HuH-7 (cell line): ENCODE measurements around the gene EML5.
"Not testable (repeated sequence)": the region's sequence is repeated elsewhere in the genome, so short reads cannot be mapped to it uniquely, and the experiment has no call there.

Experiments used
- DNase-seq: peaks from one replicate; pipeline ENCODE4 v3.0.0; 2011; ENCODE audit warnings: low spot score

Gene EML5

DNA sequence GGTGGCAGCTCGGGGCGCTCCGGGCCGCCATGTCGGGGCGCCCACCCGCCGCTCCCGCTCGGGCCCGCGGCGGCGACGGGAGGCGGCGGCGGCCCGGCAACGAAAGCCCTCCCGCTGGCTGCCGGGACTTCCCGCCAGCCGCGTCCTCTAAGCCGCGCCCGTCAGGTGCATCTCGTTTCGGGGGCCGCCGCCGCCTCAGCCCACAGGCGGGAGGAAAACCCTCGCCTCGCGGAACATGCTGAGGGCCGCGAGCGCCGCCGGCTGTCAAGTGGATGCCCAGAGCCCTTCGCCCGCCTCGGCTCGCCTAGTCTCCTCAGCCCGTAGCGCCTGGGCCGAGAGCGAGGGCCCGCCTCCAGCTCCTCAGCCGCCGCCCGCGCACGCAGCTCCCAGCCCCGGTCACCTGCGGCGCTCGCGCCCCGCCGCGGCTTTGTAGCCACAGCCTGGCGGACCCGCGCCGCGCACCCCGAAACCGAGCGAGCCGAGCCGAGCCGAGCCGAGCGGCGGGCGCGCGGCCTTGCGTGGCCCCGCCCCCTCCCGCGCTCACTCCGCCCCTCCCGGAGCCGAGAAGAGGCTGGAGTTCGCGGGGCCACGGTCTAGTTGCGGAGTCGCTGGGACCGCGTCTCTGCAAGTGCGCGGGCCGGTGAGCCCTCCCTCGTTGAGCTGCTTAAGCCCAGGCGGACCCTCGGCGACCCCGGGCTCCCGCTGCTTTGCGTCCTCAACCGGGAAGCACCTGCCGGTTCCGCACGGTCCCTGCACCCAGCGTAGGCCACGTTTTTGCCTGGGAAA, at the start of gene EML5:
TSS of gene EML5 (minus strand) at position 481 of the 786 bp plus-strand sequence. CDS start at position 31, 450 bp downstream.
- peak; percentile 52 for DNase-seq

DNA sequence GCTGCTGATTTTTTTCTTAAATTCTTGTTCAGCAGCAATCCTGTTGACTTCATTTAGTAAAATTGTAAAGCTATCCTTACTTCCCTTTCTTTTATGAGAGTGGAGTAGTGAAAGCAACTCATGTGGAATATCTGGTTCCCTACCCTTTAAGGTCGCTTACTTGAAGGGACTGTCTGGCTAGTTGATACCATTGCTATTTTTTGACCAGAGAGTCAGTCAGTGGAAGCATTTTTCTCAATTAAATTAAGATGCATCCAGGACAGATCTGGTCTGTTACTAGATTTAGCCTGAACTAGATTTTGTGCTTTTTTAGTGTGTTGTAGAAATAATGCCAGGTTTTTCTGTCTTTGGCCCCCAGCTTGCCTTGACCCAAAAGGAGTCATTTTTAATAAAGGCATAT, 49.7 kb upstream of the EML5 start:
- DNase-seq: no peak

DNA sequence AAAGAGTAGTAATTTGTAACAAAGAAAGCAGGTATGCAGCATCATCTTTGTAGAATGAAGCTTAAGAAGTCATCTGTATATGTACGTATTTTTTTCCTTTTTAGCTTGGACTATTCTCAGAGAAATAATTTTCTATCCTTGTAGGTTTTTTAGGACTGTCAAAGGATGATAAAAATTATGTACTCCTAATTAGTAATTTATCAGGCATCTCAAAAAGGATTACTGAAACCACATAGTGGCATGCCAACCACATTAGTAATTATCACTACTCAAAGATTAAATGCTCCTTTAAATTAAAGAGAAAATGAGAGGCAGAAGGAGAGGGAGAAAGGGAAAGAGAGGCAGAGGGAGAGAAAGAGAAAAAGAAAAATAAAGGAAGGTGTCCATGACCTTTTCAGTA, 49.0 kb upstream of the EML5 start:
- DNase-seq: no peak

DNA sequence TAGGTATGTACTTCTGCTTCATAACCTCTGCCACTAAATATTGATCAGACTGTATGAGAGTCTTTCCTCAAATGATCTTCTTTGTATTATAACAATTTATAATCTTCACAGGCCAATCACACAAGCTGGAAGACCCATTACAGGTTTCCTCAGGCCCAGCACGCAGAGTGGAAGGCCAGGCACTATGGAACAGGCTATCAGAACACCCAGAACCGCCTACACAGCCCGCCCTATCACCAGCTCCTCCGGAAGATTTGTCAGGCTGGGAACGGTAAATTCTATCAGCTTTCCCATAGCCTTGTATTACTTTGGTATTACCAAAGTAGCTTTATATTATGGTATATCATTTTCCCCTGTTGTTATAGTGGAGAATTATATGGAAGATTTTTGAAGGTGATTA, 48.2 kb upstream of the EML5 start:
- DNase-seq: no peak

DNA sequence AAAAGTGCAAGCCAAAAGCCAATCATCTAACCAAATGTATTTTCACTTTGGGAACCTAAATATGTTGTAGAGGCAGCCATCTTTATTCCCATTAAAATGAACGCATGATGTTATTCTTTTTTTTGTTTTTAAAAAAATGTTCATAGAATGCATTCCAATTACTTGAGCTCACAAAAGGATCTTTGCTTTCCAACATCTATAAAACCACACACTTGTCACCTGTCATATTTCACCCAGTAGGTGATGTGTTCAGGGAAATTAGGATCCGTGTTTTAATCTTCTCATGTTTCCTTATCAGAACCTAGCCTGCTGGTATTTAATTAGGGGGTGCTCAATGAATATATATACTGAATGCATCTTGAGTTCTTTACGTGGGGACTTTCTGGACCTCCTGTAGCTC, 45.3 kb upstream of the EML5 start:
- no peak for DNase-seq

DNA sequence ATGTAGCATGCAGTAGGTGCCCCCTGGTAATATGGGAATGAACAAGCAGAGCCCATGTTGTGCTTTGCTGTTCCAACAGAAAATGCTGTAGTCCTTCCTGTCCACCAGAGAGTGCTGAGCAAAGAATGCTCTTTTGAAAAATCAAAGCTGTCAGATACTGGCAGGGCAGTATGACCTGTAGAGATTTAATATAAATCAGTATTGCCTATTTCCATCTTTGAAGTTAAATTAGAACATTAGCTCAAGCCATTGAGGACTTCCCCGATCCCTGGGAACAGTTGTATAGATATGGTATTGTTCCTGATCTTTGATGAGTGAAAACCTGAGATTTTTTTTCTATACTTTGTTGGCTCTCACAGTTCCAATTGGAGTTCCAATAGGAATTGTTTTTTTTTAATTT, 44.7 kb upstream of the EML5 start:
- no peak for DNase-seq

DNA sequence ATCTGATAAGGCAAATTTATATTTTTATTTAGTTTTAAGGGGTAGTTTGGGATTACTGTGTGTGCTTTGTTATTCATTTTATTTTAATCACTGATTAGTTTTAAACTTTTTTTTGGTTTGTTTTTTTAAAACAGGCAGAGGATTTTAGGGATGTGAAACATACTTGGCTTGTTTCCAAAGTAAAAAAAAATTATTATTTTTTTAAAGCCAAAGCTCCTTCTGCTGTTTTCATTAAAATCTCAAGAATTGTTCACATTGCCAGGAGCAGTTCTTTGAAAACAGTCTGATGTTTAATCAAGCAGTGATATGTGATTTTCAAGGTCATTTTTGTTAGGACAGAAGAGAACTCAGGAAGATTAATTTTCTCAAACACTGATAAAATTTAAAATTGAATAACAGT, 42.9 kb upstream of the EML5 start:
- no peak for DNase-seq

DNA sequence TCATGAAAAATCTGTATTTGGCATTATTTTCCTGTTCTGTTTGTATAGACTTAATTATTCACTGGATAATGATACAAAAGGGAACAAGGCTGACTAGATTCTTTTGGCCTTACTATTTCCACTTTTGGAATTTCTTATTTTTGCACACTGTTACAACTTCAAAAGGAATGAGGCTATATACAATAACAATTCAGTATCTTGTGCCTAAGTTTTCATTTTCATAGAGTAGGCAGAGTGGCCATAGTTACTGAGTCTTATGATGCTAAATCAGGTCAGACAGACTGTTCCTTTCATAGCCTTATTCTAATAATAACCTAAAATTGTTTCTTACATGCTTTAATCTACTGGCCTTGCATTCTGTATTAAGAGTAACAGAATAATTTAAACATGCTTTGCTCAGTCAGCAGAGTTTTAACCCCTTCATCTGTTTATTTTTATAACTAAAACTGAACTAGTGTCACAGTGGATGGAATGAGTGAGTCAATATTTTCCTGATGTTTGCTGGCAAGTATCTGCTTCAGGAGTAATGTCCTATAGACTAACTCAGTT, 42.2 kb upstream of the EML5 start:
- no peak for DNase-seq

DNA sequence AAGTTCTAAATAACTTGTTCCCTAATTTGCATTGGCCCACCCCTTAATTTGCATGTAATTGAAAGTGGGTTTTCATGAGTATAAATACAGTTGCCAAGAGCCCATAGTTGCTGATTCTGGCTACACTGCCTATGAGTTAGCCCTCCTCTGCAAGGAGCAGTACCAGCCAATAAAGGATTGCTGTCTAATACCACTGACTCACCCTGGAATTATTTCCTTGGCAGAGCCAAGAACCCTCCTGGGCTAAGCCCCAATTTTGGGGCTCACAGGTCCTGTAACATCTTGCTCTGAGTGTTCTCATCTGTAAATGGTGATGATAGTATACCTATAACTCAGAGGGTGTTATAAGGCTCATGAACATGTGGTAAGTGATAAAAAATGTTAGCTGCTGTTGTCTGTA, 38.5 kb upstream of the EML5 start:
- DNase-seq: no peak

DNA sequence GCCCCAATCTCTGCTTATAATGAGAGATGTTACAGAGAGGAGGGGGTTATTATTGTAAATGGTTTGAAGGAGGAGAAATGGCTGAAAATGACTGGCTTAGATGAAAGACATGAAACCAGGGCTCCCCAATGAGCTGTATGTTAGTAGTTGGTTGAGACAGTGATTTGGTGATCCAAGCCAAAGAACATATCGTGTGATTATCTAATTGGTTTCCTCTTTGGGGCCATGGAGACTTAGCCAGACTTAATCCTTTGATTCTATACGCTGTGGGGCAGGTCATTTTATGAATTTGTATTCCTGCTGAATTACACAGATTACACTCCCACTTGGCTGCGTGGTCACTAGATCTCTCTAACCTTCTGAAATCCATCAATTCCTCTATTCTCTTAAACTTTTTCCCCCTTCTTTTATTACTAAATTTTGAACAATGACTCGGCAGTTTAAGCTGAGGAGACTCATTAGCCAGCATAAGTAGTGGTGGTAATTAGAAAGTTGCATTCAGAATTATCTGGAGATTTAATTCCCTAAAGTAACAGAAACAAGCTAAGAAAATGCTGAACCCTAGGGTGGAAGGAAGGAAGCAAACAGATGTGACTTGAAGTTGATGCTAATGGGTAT, 37.0 kb upstream of the EML5 start:
- no peak for DNase-seq

DNA sequence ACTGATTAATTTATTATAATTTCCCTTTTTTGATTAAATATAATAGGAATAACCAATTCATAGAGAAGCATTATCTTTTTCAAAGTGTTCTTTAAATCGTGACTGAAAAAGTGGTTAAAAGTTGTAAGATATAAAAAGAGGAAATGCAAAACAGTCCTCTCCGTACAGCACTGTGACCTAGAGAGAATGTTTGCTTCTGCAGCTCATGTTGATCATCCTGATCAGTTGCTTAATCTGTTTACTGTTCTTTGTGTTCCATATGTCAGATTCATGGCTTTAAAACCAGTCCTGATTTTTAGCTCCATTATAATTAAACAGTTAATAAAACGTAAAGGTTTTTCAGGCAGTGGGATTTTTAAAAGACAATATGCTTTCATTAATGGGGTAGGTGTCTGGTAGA, 36.4 kb upstream of the EML5 start:
- no peak for DNase-seq

DNA sequence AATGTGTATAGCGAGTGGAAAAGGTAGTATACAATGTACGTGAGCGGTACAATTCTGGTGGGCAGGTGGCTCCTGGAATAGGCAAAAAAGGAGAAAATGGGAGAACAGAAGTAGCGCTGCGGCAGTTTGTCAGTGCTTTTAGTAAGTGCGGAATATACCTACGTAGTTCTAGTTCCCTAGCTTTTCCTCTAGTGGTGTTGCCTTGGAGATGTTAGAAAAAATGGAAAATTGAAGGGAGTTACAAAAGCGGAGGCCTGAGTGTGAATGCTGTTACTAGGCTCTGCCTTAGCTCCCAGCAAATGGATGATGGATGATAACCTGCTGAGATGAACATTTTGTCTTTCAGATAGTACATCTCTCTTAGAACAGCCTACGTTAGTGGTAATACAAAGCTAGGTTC, 32.8 kb upstream of the EML5 start:
- DNase-seq: no peak

DNA sequence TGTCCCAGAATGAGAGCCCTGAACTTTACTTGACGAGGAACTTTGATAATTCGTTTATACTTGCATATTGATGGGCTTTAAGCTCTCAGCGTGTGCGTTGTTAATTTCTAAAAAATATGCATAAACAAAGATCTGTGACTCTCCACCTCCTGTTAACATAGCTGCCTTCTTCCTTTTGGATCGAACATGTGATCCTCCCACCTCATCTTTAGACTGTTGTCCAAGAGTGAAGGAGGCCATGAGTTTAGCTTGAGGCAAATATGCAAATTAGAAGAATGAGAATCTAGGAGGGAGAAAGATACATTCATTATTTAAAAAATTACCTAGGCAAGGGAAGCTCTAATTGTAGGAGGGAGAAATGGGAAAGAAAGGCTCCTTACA, 32.3 kb upstream of the EML5 start:
- no peak for DNase-seq

DNA sequence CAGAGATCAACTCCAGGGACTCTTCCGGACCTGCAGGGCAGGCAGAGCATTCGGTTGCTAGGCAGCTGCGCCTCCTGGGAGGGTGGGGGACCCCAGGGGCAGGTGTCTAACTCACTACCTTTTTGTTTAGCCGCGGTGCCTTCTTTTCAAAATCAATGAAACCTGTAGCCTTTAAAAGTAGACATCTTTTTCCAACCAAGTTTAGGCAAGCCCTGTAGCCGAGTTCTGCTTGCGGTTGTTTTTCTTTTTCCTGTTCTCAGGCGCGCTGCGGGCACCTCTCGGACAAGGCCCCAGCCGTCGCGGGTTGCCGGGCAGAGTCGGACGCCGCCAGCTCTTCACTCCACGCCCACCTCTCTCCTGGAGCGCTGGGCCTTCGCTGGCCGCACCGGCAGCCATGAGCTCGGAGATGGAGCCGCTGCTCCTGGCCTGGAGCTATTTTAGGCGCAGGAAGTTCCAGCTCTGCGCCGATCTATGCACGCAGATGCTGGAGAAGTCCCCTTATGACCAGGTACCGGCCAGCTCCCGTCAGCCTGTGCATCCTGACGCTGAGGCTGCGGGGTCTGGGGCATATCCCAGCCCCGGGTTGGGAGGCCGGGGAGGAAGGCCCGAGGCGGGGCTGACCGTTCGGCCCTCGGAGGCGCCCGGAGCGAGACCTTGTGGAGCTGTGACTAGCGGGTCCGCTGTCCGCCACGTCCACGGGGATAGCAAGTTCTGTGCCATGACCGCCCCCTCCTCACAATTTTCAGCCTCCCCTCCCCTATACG, 31.7 kb upstream of the EML5 start, which contains the start of gene TTC8:
TSS of gene TTC8 (plus strand) at position 338 of the 764 bp plus-strand sequence. CDS start at position 395, 57 bp downstream.
- DNase-seq: peak; percentile 88

DNA sequence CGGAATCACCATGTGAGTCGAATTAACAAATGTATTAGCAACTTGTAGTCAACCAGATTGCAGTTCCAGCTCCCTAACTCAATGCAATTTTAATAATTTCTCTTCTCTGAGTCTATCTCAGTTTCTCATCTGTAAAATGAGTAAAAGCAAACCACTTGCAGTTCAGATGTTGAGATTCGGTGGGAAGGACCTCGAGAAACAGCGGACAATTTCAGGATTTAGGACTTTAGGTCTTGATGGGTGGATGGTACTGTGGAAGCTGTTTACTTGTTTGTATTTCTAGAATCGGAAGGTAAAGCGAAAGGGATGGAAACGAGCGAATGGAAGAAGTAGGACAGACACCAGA, 31.2 kb upstream of the EML5 start:
- DNase-seq: no peak

DNA sequence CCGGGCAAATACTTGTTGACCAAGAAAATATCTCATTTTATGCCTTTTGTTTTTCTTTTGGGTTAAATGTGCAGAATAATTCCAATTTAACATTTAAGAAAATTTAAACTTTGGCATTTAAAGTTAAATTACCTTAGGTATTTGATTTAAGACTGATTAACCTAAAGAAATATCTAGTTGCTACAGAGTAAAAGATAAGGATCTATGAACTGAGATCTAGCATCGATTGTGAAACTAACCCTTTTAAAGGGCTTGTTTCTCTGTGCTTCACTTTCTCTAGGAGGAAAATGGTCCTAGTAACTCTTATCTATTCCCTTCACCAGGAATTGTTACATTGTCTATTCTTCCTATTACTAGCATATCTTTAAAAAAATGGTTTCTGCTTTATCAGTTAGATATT, 29.1 kb upstream of the EML5 start:
- DNase-seq: no peak

DNA sequence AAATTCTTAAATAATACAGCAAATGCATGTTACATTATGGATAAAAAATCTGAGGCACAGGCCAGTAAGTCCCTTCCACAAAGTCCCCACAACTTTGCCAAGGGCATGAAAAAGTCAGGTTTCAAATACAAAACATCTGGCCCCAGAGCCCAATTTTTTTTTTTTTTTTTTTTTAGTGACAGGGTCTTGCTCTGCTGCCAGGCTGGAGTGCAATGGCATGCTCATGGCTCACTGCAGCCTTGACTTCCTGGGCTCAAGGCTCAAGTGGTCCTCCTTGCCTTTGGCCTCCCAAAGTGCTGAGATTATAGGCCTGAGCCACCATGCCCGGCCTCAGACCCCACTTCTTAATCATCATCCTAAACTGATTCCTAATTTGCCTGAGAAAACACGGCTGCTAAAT, 28.6 kb upstream of the EML5 start:
- DNase-seq: no peak

DNA sequence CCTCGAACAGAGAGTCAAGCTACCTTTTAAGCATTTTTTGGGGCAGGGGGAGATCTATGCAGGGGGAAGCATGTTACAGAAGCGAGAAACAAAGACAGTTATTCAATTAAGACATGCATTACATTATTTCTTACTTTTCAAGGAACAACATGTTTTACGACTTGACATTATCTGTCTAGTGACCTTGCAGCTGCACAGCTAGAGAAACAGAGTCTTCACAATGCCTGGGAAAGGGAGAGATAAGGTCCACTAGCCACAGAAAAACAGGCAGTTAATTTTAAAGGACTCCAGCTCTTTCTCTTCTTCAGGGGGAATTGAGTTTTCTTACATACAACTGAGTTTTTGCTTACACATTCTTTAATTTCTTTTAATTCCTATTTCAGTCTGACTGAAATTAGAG, 26.9 kb upstream of the EML5 start:
- DNase-seq: not testable (repeated sequence)

DNA sequence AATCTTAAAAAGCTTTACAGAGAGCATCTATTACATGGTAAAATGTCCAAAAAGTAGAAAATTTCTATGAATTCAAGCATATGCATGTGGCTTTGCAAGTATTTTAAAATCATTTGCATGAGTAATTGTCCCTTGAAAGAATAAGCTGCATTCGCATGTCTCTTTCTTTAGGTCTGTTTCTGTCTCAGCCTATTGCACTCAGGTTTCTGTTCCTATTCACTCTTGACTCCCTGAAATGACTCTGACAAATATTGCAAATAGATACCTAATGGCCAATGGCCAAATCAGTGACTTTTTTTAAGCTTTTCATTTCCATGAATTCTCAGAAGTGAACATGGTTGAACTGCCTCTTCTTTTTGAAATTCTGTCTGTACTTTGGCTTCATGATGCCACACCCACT, 25.3 kb upstream of the EML5 start:
- no peak for DNase-seq

DNA sequence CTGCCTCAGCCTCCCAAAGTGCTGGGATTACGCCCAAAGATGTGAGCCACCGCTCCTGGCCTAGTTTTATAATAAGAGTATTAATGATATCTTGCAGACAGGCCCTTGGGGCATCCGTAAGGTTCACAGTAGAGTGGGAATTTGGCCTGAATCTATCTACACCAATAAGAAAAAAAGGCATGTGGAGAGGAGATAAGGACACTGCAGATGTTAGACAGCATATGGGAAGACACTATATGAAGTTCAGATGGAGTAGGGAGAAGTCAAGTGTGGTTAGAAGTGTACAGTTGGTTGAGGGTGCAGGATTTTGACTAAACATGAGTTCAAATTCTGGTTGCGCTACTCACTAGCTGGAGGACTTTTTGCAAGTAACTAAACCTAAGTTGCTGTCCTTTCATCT, 23.2 kb upstream of the EML5 start:
- DNase-seq: no peak

DNA sequence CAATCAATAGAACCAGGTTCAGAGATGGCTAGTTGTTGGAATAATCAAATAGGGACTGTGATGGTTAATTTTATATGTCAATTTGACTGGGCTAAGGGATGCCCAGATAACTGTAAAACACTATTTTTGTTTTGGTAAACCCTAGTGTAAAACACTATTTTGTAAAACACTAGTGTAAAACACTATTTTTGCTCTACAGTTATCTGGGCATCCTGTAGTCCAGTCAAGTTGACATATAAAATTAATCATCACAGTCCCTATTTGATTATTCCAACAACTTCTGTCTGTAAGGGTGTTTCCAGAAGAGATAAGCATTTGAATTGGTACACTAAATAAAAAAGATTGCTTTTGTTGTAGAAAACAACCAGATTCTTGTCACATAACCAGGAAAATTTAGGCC, 15.6 kb upstream of the EML5 start:
- DNase-seq: no peak

DNA sequence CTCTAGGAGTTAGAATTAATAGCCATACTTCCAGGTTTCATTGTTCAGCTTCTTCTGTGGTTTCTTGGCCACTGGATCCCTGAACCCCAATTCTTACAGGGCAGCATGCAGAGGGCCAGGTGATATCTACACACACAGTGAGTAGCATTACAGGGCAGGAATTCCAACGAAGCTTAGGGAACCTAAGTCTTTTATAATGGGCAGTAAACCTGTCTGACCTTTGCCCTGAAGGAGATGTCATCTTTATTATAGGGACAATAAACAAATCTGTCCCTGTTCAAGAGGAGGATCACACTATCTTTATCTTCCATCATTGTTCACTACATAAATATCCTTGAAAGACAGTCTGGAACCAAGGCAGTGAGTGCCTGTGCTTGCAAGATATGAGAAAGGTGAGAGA, 11.7 kb upstream of the EML5 start:
- DNase-seq: no peak

DNA sequence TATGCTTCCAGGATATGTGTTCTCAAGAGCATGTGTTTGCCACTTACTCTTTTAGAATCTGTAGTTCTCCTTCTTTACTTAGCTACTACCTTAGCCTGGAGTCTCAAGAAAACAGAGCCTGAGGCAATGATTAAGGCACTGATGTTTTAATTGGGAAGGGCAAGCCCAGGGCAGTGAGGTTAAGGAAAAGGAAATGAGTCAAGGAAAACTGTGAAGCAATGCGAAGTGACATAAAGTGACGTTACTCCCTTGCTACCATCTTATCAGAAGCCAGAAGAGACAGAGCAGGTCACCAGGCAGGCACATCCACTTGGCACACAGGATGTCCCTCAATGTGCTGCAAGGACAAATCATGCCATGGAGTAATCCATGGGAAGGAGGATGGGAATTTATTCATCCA, 11.3 kb upstream of the EML5 start:
- no peak for DNase-seq
